Brain microvascular endothelial cell (primary cell): ENCODE data around the gene CAMTA1.
A peak's percentile ranks its signal among the peaks of the same experiment; 100 is the strongest.

Source experiments
- DNase-seq: peaks from one replicate; pipeline ENCODE4 v3.0.0-alpha.2; 2020
- H3K27ac ChIP-seq: fragments of 250-450 bp; sonication (Bioruptor Pico); 2 replicates; pipeline ENCODE4 v1.5.1; 2020; ENCODE audit warnings: mild to moderate bottlenecking, moderate library complexity
- H3K27me3 ChIP-seq: fragments of 250-450 bp; sonication (Bioruptor Pico); replicated peaks from 2 replicates; pipeline ENCODE4 v1.5.1; 2020; ENCODE audit warnings: mild to moderate bottlenecking
- H3K36me3 ChIP-seq: fragments of 250-450 bp; sonication (Bioruptor Pico); replicated peaks from 2 replicates; pipeline ENCODE4 v1.5.1; 2020; ENCODE audit warnings: mild to moderate bottlenecking
- H3K4me3 ChIP-seq: 2 replicates; pipeline ENCODE4 v1.5.1; 2011; ENCODE audit warnings: low read depth, mild to moderate bottlenecking, control low read depth, low read length, moderate library complexity
- CTCF ChIP-seq: IDR thresholded peaks from 2 replicates; pipeline ENCODE4 v1.5.1; 2011; ENCODE audit warnings: low read depth, mild to moderate bottlenecking, moderate library complexity, low read length, control low read depth, inconsistent platforms; ENCODE audit errors: missing control alignments
- in situ Hi-C: cut with HindIII; loops from 2 replicates; pipeline ENCODE4 v1.10.0; 2017; ENCODE audit warnings: low sequenced_read_pairs, low pct_ligation_motif_present

The CAMTA1 gene

GRCh38 chr1:6886523-6886922 is 101.3 kb downstream of the CAMTA1 start:
- no peak for DNase-seq
- in situ Hi-C loops: loop anchor here (25.0 kb wide), 1 partner anchor 174 kb away; the partner anchor contains the start of gene DNAJC11
- no peak for TF ChIP-seq CTCF
- H3K27ac ChIP-seq: no peak overlapping the region
- no peaks in the 10 kb centered on the region for H3K27me3 ChIP-seq
- no peaks in the 10 kb centered on the region for H3K36me3 ChIP-seq
- no peak overlapping the region for H3K4me3 ChIP-seq

- Histone ChIP-seq H3K4me3 (no peak overlapping the region), H3K27ac (no peak overlapping the region), H3K27me3 (no peaks in the 10 kb centered on the region), H3K36me3 (no peaks in the 10 kb centered on the region)
- no peak for TF ChIP-seq CTCF
- DNase-seq: no peak
- in situ Hi-C loops: loop anchor here (25.0 kb wide), 1 partner anchor 176 kb away; the partner anchor contains the start of gene DNAJC11
Observed at GRCh38 chr1:6888268-6888667, 103.0 kb downstream of the CAMTA1 start.

- Histone ChIP-seq H3K4me3 (no peak overlapping the region), H3K36me3 (no peaks in the 10 kb centered on the region), H3K27ac (no peak overlapping the region), H3K27me3 (no peaks in the 10 kb centered on the region)
- DNase-seq: no peak
- in situ Hi-C loops: loop anchor here (25.0 kb wide), 1 partner anchor 177 kb away; the partner anchor contains the start of gene DNAJC11
- no peak for TF ChIP-seq CTCF
Observed at GRCh38 chr1:6888870-6889269, 103.6 kb downstream of the CAMTA1 start.

- H3K27me3 ChIP-seq: no peaks in the 10 kb centered on the region
- no peak overlapping the region for H3K27ac ChIP-seq
- no peak overlapping the region for H3K4me3 ChIP-seq
- no peaks in the 10 kb centered on the region for H3K36me3 ChIP-seq
- TF ChIP-seq CTCF: peak; percentile 90
- DNase-seq: peak; percentile 60
- in situ Hi-C loops: loop anchor here (25.0 kb wide), 1 partner anchor 178 kb away; the partner anchor contains the start of gene DNAJC11
Observed at GRCh38 chr1:6889875-6890480, 104.7 kb downstream of the CAMTA1 start.

GRCh38 chr1:6890686-6891085 is 105.4 kb downstream of the CAMTA1 start:
- H3K36me3 ChIP-seq: no peaks in the 10 kb centered on the region
- in situ Hi-C loops: loop anchor here (25.0 kb wide), 1 partner anchor 178 kb away; the partner anchor contains the start of gene DNAJC11
- H3K27ac ChIP-seq: no peak overlapping the region
- DNase-seq: no peak
- no peak overlapping the region for H3K4me3 ChIP-seq
- H3K27me3 ChIP-seq: no peaks in the 10 kb centered on the region
- no peak for TF ChIP-seq CTCF
